ENCODE measurements around the gene PCTP.

GRCh38 chr17:55709984-55710383 is 40.9 kb upstream of the PCTP start:
- TF ChIP-seq CTCF (conservative IDR thresholded peaks at IDR 0.05) (no peak), EZH2 (IDR thresholded peaks at IDR 0.05; ENCODE audit: low read depth) (no peak)

All from PC-9 (cell line).